ENCODE data around the gene COL16A1. TPM values are rescaled to one million over a fixed set of nuclear protein-coding genes. Genes with fewer than 3 reads are reported as not detected.

The COL16A1 gene
- total RNA-seq, 1 experiment from 2014 or later = 6.2 TPM

- no peaks in the 10 kb centered on the region for H3K79me2 ChIP-seq (ENCODE audit: insufficient read depth, low read length)
- Mint-ChIP-seq H3K9me3 (no peaks in the 10 kb centered on the region), H3K27me3 (ENCODE audit: low read depth) (peaks cover 13% of the 10 kb centered on the region), H3K4me1 (peaks cover 48 to 53% of the 10 kb centered on the region in 2 experiments), H3K4me3 (no peak overlapping the region), H3K27ac (no peak overlapping the region), H3K36me3 (ENCODE audit: insufficient read depth in 1 of 3, low read depth in 3 of 3) (no peaks in the 10 kb centered on the region)
- no peak overlapping the region for H4K91ac ChIP-seq (ENCODE audit: insufficient read length, low read depth, low read length)
- no peak for TF ChIP-seq CTCF (conservative IDR thresholded peaks at IDR 0.05)
- H2BK5ac ChIP-seq (ENCODE audit: insufficient read length, low read length) = no peak overlapping the region
- H3K23me2 ChIP-seq (ENCODE audit: insufficient read length, low read depth, low read length, poor library complexity, severe bottlenecking) = peaks cover 3% of the 10 kb centered on the region
- H4K5ac ChIP-seq (ENCODE audit: insufficient read length, low read depth, low read length) = no peak overlapping the region
- DNase-seq = no peak
- no peaks in the 10 kb centered on the region for H3K9me3 ChIP-seq (ENCODE audit: control insufficient read depth, low read depth, low read length)
- H3K4ac ChIP-seq (ENCODE audit: low read depth, low read length) = no peak overlapping the region
- H4K20me1 ChIP-seq (ENCODE audit: control insufficient read depth, insufficient read depth, insufficient read length) = no peaks in the 10 kb centered on the region
- no peak overlapping the region for H3K18ac ChIP-seq (ENCODE audit: insufficient read length, low read depth, low read length)
- no peak overlapping the region for H2BK12ac ChIP-seq (ENCODE audit: insufficient read length, low read depth, low read length)
- H2BK20ac ChIP-seq (ENCODE audit: low read depth, low read length, poor library complexity, severe bottlenecking) = no peak overlapping the region
- no CpG with 5 or more reads among the region's 11 CpGs for WGBS (ENCODE audit: extremely low coverage, insufficient read length, low lambda C conversion rate)
- H3K56ac ChIP-seq (ENCODE audit: insufficient read length, low read depth, low read length) = no peak overlapping the region
- no peaks in the 10 kb centered on the region for H3K79me1 ChIP-seq (ENCODE audit: insufficient read depth, low read depth, low read length, poor library complexity, severe bottlenecking)
- H3T11ph ChIP-seq (ENCODE audit: low read length) = no peak overlapping the region
- H3K27ac ChIP-seq (ENCODE audit: insufficient read length, low read depth, low read length) = no peak overlapping the region
- H3K27me3 ChIP-seq (ENCODE audit: insufficient read depth, low read length) = no peaks in the 10 kb centered on the region
- H3K4me1 ChIP-seq (ENCODE audit: insufficient read depth, low read length) = peaks cover 9% of the 10 kb centered on the region; the same call in 1 of the 2 replicates
- H2BK120ac ChIP-seq (ENCODE audit: low read depth, low read length, poor library complexity, severe bottlenecking) = no peak overlapping the region
- no peak overlapping the region for H2AK5ac ChIP-seq (ENCODE audit: insufficient read length, low read length)
- no peak overlapping the region for H2AFZ ChIP-seq (ENCODE audit: low read length)
- no peak overlapping the region for H4K8ac ChIP-seq (replicated peaks; ENCODE audit: insufficient read length, low read depth, low read length)
- peak overlapping the region; percentile 4 for H3K23ac ChIP-seq (ENCODE audit: insufficient read length, low read depth, low read length)
- no peak overlapping the region for H2BK15ac ChIP-seq (ENCODE audit: low read depth, low read length)
- no peak overlapping the region for H3K9ac ChIP-seq (ENCODE audit: extremely low read depth, insufficient read length, low read length)
- H3K4me2 ChIP-seq (ENCODE audit: insufficient read depth, insufficient read length, low read length) = no peak overlapping the region
- H3K14ac ChIP-seq (ENCODE audit: insufficient read depth, low read length) = no peak overlapping the region
Measured at GRCh38 chr1:31708324-31708723, 4.5 kb upstream of the COL16A1 start.

Measured in H9 (cell line).